Measurements from ENCODE around the gene LMBRD2.
"Not testable (repeated sequence)": the region's sequence is repeated elsewhere in the genome, so short reads cannot be mapped to it uniquely, and the experiment has no call there.

LMBRD2 gene

DNA sequence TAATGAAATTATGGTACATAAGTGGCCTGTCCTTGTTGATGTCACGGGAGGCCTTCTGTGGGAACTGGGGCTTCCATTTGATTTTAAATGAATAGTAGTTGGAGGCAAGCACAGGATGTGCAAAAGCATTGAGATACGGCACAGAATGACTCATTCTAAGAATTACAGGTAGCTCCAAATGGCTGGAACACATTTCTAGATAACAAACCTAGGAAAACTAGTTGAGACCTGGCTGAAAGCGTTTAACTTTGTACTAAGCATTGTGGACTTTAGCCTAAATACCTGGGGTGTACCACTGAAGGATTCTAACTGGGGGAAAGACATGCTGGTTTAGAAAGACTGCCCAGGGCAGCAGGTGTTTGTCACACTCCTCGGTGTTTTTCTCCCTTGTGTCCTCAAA lies 9.7 kb upstream of the LMBRD2 start:
- no peak for DNase-seq (ENCODE audit: low spot score)

GRCh38 chr5:36160617-36161016 lies 8.9 kb upstream of the LMBRD2 start:
- DNase-seq (ENCODE audit: low spot score): no peak

DNA sequence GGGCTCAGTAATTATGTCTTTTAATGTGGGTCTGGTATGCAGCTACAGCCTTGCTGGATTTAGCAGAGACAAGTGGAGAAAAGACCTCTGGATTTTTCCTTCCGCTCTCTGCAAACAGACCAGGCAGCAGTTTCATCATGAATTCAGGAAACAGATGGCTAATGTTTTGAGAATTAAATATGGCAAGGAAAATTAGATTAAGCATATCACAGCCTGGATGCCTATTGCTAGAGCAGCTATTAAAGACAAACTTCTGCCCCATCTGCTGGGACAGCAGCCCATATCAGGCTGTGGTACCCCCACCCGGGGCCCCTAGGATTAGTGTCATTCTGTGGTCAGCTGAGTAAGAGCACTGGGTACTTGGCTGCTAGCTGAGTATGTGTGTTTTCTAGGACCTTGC lies 6.5 kb upstream of the LMBRD2 start:
- DNase-seq (ENCODE audit: low spot score): no peak

GRCh38 chr5:36156619-36157018 lies 4.9 kb upstream of the LMBRD2 start:
- DNase-seq (ENCODE audit: low spot score): no peak

GRCh38 chr5:36156121-36156601 lies 4.5 kb upstream of the LMBRD2 start:
- DNase-seq (ENCODE audit: low spot score): no peak

- no peak for DNase-seq (ENCODE audit: low spot score)
Measured at GRCh38 chr5:36155291-36155690, 3.6 kb upstream of the LMBRD2 start.

- DNase-seq (ENCODE audit: low spot score): no peak
Measured at GRCh38 chr5:36153726-36154125, 2.0 kb upstream of the LMBRD2 start.

- no peak for DNase-seq (ENCODE audit: low spot score)
Measured at GRCh38 chr5:36153298-36153677, 1.6 kb upstream of the LMBRD2 start.

GRCh38 chr5:36152324-36153297 lies 924 bp upstream of the LMBRD2 start:
- peak; percentile 7 for DNase-seq (ENCODE audit: low spot score)

DNA sequence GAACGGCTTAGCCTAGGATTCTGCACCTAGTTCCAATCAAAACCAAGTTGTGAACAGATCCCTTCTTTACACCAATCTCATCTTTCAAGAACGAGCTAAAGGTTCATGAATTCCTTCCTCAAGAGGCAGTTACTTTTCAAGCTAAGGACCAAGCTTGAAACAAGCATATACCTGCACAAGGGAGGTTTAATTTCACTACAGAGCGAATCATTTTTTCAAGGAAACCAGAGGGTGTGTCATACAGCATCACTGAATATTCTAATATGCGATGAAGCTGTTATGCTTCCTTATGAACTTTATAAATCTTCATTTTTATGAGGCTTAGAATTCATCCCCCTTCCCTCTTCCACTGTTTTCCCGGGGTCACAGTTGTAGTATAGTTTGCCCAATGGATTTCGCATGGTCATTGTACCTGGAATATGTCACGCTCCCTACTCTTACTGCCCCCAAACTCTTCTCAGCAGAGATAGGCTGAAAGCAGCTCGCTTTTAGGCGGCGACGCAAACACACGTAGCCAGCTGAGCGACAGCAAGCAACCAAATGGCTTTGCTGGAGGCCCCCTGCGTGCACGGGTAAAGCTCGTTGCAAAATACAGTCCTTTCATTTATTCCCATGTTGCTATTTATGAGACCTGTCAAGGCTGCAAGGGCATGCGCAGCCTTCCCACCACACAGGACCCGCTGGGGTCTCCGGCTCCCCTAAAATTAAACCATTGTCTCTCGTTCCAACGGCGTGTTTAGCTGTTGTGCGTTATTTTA lies 832 bp downstream of the LMBRD2 start:
- peak; percentile 73 for DNase-seq (ENCODE audit: low spot score)

- DNase-seq (ENCODE audit: low spot score): no peak
Measured at GRCh38 chr5:36147681-36148080, 4.0 kb downstream of the LMBRD2 start.

- no peak for DNase-seq (ENCODE audit: low spot score)
Measured at GRCh38 chr5:36146390-36146789, 5.3 kb downstream of the LMBRD2 start.

DNA sequence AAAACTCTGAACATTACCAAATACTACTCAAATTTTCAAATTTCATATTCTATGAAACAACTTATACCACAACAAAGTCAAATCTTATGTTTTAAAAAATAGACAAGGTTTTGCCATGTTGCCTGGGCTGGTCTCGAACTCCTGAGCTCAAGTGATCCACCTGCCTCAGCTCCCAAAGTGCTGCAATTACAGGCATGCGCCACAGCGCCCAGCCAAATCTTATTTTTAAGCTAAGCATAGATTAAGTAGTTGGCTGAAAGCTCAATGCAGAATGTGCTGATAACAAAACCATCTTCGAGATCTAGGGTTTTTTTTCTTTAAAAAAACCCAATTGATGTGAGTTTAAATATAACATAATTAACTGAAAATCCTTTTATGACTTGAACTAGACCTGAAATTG lies 6.4 kb downstream of the LMBRD2 start:
- DNase-seq (ENCODE audit: low spot score): no peak

DNA sequence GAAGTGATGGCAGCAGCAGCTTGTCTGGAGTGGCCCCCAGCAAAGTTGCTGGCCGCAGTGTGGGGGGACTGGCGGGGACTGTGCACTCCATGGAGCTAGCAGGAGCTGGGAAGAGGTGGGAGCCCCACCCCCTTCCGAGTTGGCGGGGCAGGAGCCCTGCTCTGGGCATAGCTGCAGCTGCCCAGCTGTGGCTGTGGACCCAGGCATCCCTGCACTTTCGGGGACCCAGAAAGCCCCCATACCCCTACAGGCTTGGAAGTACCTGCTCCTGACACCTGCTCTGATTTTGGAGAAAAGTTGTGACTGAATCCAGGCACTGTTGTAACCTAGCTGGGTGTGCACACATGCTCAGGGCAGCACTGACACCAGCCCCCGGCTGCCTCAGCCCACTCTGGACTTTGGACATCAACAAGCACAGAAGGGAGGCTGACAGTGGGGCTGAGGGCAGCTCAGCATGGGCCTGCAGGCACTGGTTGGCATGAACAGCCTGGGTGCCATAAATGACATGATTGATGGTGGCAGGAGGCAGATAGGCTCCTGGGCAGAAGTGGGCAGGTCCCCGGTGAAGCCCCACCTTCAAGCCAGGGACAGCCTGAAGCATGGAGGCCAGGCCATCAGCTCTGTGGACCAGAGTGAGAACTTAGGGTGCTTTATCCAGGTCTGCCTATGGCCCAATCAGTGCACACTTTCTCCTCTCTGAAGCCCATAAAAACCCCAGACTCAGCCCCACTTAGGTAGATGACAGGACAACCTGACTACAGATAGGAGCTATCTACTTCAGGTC lies 12.6 kb downstream of the LMBRD2 start:
- DNase-seq (ENCODE audit: low spot score): peak; percentile 26

DNA sequence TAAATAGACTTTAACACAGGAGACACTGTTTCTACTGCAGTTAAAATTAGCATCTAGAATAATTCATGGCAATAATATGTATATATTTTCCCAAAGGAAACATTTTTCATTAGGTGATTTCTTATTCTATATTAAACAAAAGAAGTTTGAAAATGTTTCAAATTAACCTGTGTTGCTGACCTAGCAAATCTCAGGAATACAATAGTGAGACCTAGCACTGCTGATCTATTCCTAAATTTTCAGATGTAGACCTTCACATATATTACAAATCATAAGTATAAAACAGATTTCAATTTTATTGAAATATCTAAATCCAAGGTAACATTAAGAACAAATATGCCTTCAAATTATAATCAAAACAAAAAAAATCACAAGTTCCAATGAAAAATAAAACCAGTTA lies 15.1 kb downstream of the LMBRD2 start:
- no peak for DNase-seq (ENCODE audit: low spot score)

- no peak for DNase-seq (ENCODE audit: low spot score)
Measured at GRCh38 chr5:36135988-36136387, 15.7 kb downstream of the LMBRD2 start.

- DNase-seq (ENCODE audit: low spot score): not testable (repeated sequence)
Measured at GRCh38 chr5:36133009-36133408, 18.7 kb downstream of the LMBRD2 start.

DNA sequence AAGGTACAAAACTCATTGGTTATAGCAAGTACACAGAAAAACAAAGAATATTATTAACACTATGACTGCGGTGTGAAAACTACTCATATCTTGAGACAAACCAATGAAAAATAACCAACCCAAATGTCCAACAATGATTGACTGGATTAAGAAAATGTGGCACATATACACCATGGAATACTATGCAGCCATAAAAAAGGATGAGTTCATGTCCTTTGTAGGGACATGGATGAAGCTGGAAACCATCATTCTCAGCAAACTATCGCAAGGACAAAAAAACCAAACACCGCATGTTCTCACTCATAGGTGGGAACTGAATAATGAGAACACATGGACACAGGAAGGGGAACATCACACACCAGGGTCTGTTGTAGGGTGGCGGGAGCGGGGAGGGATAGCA lies 22.0 kb downstream of the LMBRD2 start:
- not testable (repeated sequence) for DNase-seq (ENCODE audit: low spot score)

DNA sequence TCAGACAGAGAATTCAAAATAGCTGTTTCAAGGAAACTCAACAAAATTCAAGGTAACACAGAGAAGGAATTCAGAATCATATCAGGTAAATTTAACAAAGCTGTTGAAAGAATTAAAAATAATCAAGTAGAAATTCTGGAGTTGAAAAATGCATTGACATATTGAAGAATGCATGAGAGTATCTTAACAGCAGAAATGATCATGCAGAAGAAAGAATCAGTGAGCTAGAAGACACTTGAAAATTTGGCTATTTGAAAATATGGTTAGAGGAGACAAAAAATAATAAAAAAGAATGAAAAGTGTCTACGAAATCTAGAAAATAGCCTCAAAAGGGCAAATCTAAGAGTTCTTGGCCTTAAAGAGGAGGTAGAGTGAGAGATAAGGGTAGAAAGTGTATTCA lies 22.9 kb downstream of the LMBRD2 start:
- DNase-seq (ENCODE audit: low spot score): no peak

- no peak for DNase-seq (ENCODE audit: low spot score)
Measured at GRCh38 chr5:36125868-36126267, 25.8 kb downstream of the LMBRD2 start.

DNA sequence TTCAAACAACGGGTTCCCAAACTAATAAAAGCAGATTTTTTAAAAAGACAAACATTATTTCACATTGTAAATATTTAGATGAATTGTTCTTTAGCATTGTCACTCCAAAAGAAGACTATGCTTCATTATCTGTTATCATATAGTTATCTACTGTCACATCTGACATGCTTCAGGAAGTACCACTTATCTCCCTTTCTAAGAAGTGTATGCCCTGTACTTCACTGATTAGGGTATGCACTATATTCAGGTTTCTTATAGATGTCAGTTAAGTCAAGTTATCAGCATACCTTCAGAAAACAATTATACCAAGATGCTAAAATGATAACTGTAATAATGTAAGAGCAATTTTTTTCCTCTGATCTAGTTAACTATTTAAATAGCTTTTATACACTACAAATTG lies 40.4 kb downstream of the LMBRD2 start:
- DNase-seq (ENCODE audit: low spot score): no peak

DNA sequence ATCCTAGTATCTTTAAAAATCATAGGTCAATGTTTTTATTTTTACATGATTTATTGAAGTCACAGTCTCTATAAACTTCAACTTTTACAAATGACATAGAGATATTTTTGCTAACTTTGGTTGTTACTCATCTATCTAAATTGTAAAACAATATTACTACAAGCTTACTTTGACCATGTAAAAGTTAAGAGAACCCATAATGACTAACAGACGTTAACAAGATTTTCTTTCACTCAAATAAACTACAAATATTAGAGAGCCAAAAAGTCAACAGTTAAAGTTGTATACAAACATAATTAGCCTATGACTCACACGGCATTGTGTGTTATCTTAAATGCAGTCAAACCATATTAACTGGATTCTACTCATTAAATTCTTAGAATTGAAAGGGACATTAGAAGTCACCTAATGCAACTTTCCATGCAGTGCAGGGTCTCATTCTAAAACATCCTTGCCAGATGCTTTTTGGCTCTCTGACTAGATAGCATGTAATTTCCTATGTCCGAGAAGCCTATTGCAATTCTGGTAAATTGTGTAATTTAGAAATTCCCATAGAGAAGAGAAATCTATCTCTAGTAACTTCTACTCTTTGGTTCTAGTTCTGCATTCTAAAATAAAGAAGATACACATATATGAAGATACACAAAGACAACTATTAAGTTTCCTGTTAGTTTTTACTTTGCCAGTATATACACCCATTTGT lies 42.8 kb downstream of the LMBRD2 start:
- no peak for DNase-seq (ENCODE audit: low spot score)

Data from LoVo (cell line).